ENCODE measurements around the gene TMEM220. TPM values are rescaled to one million over a fixed set of nuclear protein-coding genes. Genes with fewer than 3 reads are reported as not detected.
A peak's percentile ranks its signal among the peaks of the same experiment; 100 is the strongest.

TMEM220 gene
- total RNA-seq, 2 experiments from 2014 or later, result 2.9 to 3.2 TPM

- Mint-ChIP-seq H3K4me3 (no peak overlapping the region), H3K4me1 (ENCODE audit: low read depth) (no peaks in the 10 kb centered on the region), H3K9me3 (no peaks in the 10 kb centered on the region), H3K27ac (no peak overlapping the region), H3K36me3 (ENCODE audit: low read depth) (no peaks in the 10 kb centered on the region), H3K27me3 (no peaks in the 10 kb centered on the region)
- ChIA-PET POLR2A (no interaction called here), CTCF (interaction anchor here (1.1 kb wide), 1 partner anchor 17 kb away, joined by 3 read pairs; no protein-coding TSS in a partner anchor)
- TF ChIP-seq CTCF (IDR thresholded peaks at IDR 0.05), result no peak
- ATAC-seq (ENCODE audit: poor library complexity) (no peak), DNase-seq (no peak)
- no peak overlapping the region for H3K4me3 ChIP-seq (ENCODE audit: low read length)
- H3K27me3 ChIP-seq (ENCODE audit: control insufficient read depth in 1 of 2, insufficient read depth in 2 of 2, low read length in 2 of 2), result no peaks in the 10 kb centered on the region
- no peaks in the 10 kb centered on the region for H3K9me3 ChIP-seq (ENCODE audit: control insufficient read depth in 1 of 2, insufficient read depth in 1 of 2, low read length in 2 of 2)
- no peaks in the 10 kb centered on the region for H3K4me1 ChIP-seq (ENCODE audit: insufficient read depth, low read length)
- no peak overlapping the region for H3K27ac ChIP-seq (ENCODE audit: low read depth in 1 of 2, low read length in 2 of 2)
- intact Hi-C loops (cut with DNase I, micrococcal nuclease), result no loop called here
- H3K36me3 ChIP-seq (ENCODE audit: insufficient read depth, low read length), result no peaks in the 10 kb centered on the region
Observed at GRCh38 chr17:10754861-10755591, 25.2 kb upstream of the TMEM220 start.

DNA sequence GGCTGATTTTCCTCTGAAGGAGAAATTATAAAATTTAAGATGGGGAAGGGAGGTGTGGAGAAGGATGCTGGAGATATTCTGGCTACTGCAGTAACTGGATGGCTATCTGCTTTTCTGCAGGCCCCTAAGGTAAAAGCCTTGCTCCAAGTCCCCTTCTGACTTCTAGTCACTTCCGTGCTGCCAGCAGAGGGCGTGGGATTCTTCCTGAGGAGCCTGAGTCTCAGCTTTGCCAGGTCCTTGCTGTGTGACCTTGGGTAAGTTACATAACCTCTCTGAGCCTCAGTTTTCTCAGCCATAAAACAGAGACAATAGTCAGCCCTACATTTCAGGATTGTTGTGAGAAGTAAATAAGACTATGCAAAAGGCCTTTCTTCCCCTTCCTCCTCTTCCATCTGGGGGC lies 24.3 kb upstream of the TMEM220 start:
- POLR2A ChIA-PET, result no interaction called here
- ATAC-seq (ENCODE audit: poor library complexity) (no peak), DNase-seq (peak in 4 of 14 experiments; percentile 17 to 35 (median 24))
- no peaks in the 10 kb centered on the region for H3K27me3 ChIP-seq (ENCODE audit: control insufficient read depth in 1 of 2, insufficient read depth in 2 of 2, low read length in 2 of 2)
- no peaks in the 10 kb centered on the region for H3K36me3 Mint-ChIP-seq (ENCODE audit: low read depth)
- H3K27ac Mint-ChIP-seq, result no peak overlapping the region
- CTCF ChIA-PET, result interaction anchor here (1.1 kb wide), 1 partner anchor 18 kb away, joined by 3 read pairs; no protein-coding TSS in a partner anchor
- H3K9me3 ChIP-seq (ENCODE audit: control insufficient read depth in 1 of 2, insufficient read depth in 1 of 2, low read length in 2 of 2), result no peaks in the 10 kb centered on the region
- no peaks in the 10 kb centered on the region for H3K4me1 Mint-ChIP-seq (ENCODE audit: low read depth)
- H3K27me3 Mint-ChIP-seq, result peaks cover 3% of the 10 kb centered on the region
- no peak overlapping the region for H3K4me3 ChIP-seq (ENCODE audit: low read length)
- no peaks in the 10 kb centered on the region for H3K4me1 ChIP-seq (ENCODE audit: insufficient read depth, low read length)
- H3K27ac ChIP-seq (ENCODE audit: low read depth in 1 of 2, low read length in 2 of 2), result no peak overlapping the region
- no peak overlapping the region for H3K4me3 Mint-ChIP-seq
- H3K36me3 ChIP-seq (ENCODE audit: insufficient read depth, low read length), result no peaks in the 10 kb centered on the region
- H3K9me3 Mint-ChIP-seq, result no peaks in the 10 kb centered on the region
- peak; percentile 21 for TF ChIP-seq CTCF (IDR thresholded peaks at IDR 0.05)
- intact Hi-C loops (cut with DNase I, micrococcal nuclease), result no loop called here

DNA sequence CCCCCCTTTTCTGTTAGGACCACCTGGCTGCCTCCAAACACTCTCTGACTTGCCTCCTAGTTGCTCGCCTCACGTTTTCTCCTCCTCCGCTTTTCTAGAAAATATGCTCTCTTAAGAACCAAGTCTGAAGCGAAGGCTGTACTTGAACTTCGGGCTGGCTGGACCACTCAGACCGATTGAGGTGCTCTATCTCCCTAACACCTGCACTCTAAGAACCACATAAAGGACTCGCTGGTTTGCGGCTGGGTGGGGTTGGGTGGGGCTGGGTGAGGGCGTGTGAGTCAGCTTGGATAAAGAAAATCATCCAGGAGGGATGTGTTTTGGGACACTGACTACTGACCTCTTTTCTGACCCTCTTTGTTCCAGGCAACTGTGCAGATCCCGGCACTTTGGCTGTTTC lies 22.9 kb upstream of the TMEM220 start:
- Mint-ChIP-seq H3K4me1 (ENCODE audit: low read depth) (no peaks in the 10 kb centered on the region), H3K4me3 (no peak overlapping the region), H3K27me3 (peaks cover 4% of the 10 kb centered on the region), H3K27ac (no peak overlapping the region), H3K36me3 (ENCODE audit: low read depth) (no peaks in the 10 kb centered on the region), H3K9me3 (no peaks in the 10 kb centered on the region)
- Histone ChIP-seq H3K4me3 (ENCODE audit: low read length) (no peak overlapping the region), H3K36me3 (ENCODE audit: insufficient read depth, low read length) (no peaks in the 10 kb centered on the region), H3K27ac (ENCODE audit: low read depth in 1 of 2, low read length in 2 of 2) (no peak overlapping the region), H3K4me1 (ENCODE audit: insufficient read depth, low read length) (no peaks in the 10 kb centered on the region), H3K27me3 (ENCODE audit: control insufficient read depth in 1 of 2, insufficient read depth in 2 of 2, low read length in 2 of 2) (no peaks in the 10 kb centered on the region), H3K9me3 (ENCODE audit: control insufficient read depth in 1 of 2, insufficient read depth in 1 of 2, low read length in 2 of 2) (no peaks in the 10 kb centered on the region)
- POLR2A ChIA-PET, result no interaction called here
- no peak for ATAC-seq (ENCODE audit: poor library complexity)
- TF ChIP-seq CTCF (IDR thresholded peaks at IDR 0.05), result no peak
- DNase-seq, result no peak
- CTCF ChIA-PET, result no interaction called here
- intact Hi-C loops (cut with DNase I, micrococcal nuclease), result no loop called here

All from CD4-positive, alpha-beta T cell (primary cell).